K562 (cell line): ENCODE data around the gene TREH. TPM values are rescaled to one million over a fixed set of nuclear protein-coding genes. Genes with fewer than 3 reads are reported as not detected.

ENCODE experiments used
- ATF2 ChIP-seq: sonication (generic); formaldehyde crosslinking; IDR thresholded peaks from 2 replicates; pipeline ENCODE4 v1.8.1; 2022; ENCODE audit warnings: missing genetic modification reagents
- CBX1 ChIP-seq: sonication (generic); IDR thresholded peaks from 2 replicates; pipeline ENCODE4 v1.6.1; 2016; ENCODE audit warnings: antibody characterized with exemption, low read depth, mild to moderate bottlenecking
- CEBPB ChIP-seq: fragments of 450-650 bp; IDR thresholded peaks from 2 replicates; pipeline ENCODE4 v1.6.1; 2016; ENCODE audit warnings: missing genetic modification characterization, missing compliant biosample characterization
- COPS2 ChIP-seq: fragments of 450-650 bp; conservative IDR thresholded peaks from 2 replicates; pipeline ENCODE4 v1.6.1; 2016; ENCODE audit warnings: mild to moderate bottlenecking, moderate library complexity
- DNMT1 ChIP-seq: fragments of 450-650 bp; IDR thresholded peaks from 2 replicates; pipeline ENCODE4 v1.6.1; 2016; ENCODE audit warnings: antibody characterized with exemption, mild to moderate bottlenecking
- E4F1 ChIP-seq: fragments of 250-450 bp; sonication (Bioruptor Pico); IDR thresholded peaks from 2 replicates; pipeline ENCODE4 v1.5.0; 2021; ENCODE audit warnings: mild to moderate bottlenecking, borderline replicate concordance
- HLTF ChIP-seq: fragments of 450-650 bp; IDR thresholded peaks from 2 replicates; pipeline ENCODE4 v1.6.1; 2016
- HMG20A ChIP-seq: fragments of 450-650 bp; formaldehyde crosslinking; conservative IDR thresholded peaks from 2 replicates; pipeline ENCODE4 v1.4.0; 2020; ENCODE audit warnings: mild to moderate bottlenecking, mixed read lengths
- IRF9 ChIP-seq: fragments of 450-650 bp; IDR thresholded peaks from 2 replicates; pipeline ENCODE4 v1.6.1; 2016; ENCODE audit warnings: missing biosample characterization, missing genetic modification characterization
- KLF16 ChIP-seq: IDR thresholded peaks from 2 replicates; pipeline ENCODE4 v1.6.1; 2016; ENCODE audit warnings: antibody characterized with exemption
- NCOA4 ChIP-seq: fragments of 450-650 bp; IDR thresholded peaks from 2 replicates; pipeline ENCODE4 v1.6.1; 2018; ENCODE audit warnings: mild to moderate bottlenecking; ENCODE audit not compliant: partially characterized antibody
- PREB ChIP-seq: sonication (generic); formaldehyde crosslinking; IDR thresholded peaks from 2 replicates; pipeline ENCODE4 v1.8.1; 2023; ENCODE audit warnings: mild to moderate bottlenecking, missing genetic modification reagents
- SLC30A9 ChIP-seq: fragments of 250-450 bp; sonication (Bioruptor Pico); IDR thresholded peaks from 2 replicates; pipeline ENCODE4 v1.8.0; 2022; ENCODE audit warnings: mild to moderate bottlenecking, moderate library complexity
- SMAD2 ChIP-seq: fragments of 150-350 bp; IDR thresholded peaks from 2 replicates; pipeline ENCODE4 v1.6.1; 2014; ENCODE audit warnings: low read depth, mild to moderate bottlenecking, low read length
- SP1 ChIP-seq: sonication (generic); formaldehyde crosslinking; IDR thresholded peaks from 2 replicates; pipeline ENCODE4 v1.8.1; 2022; ENCODE audit warnings: mild to moderate bottlenecking, missing genetic modification reagents
- SP2 ChIP-seq: IDR thresholded peaks from 2 replicates; pipeline ENCODE4 v1.6.1; 2011; ENCODE audit warnings: mild to moderate bottlenecking, low read depth, low read length, moderate library complexity; ENCODE audit not compliant: poor library complexity, severe bottlenecking; ENCODE audit errors: extremely low read depth
- STAT5B ChIP-seq: fragments of 250-450 bp; sonication (Bioruptor Pico); IDR thresholded peaks from 2 replicates; pipeline ENCODE4 v1.8.0; 2021; ENCODE audit warnings: mild to moderate bottlenecking, inconsistent platforms
- TAF7 ChIP-seq: fragments of 450-650 bp; IDR thresholded peaks from 2 replicates; pipeline ENCODE4 v1.6.1; 2016; ENCODE audit warnings: missing genetic modification characterization, missing compliant biosample characterization
- TFAM ChIP-seq: fragments of 250-450 bp; sonication (Bioruptor Pico); conservative IDR thresholded peaks from 2 replicates; pipeline ENCODE4 v1.5.0; 2021; ENCODE audit warnings: mild to moderate bottlenecking, moderate library complexity
- ZHX1 ChIP-seq: fragments of 150-350 bp; conservative IDR thresholded peaks from 2 replicates; pipeline ENCODE4 v1.6.1; 2014; ENCODE audit warnings: low read length
- ZNF57 ChIP-seq: fragments of 450-650 bp; formaldehyde crosslinking; IDR thresholded peaks from 2 replicates; pipeline ENCODE4 v1.4.0; 2020; ENCODE audit warnings: mild to moderate bottlenecking, moderate library complexity
- ZNF77 ChIP-seq: fragments of 250-450 bp; sonication (Bioruptor Pico); IDR thresholded peaks from 2 replicates; pipeline ENCODE4 v1.5.0; 2020
- polyA plus RNA-seq, 8 experiments: library from polyadenylated mRNA; depleted of rRNA in 4 of 8; stranded (reverse) in 5 of 8; unstranded in 3 of 8; fragments of >200 nt; fragmentation: Nextera tagmentation in 2 of 8; fragmentation: Illumina TruSeq in 1 of 8; extraction: Ambion mirVana in 2 of 8; extraction: Trizol in 1 of 8; gene quantifications; 2 replicates each; pipeline versions ENCODE4 v1.2.1 to v1.2.3, GENCODE V29; 2011 to 2014; ENCODE audit warnings: inconsistent platforms in 1 of 8, missing spikeins in 1 of 8
- total RNA-seq, 7 experiments: library from RNA; depleted of rRNA in 6 of 7; stranded (reverse); fragments of >200 nt in 6 of 7; fragmentation: Illumina TruSeq in 2 of 7; extraction: Trizol in 2 of 7; gene quantifications; 2 replicates each; pipeline versions ENCODE4 v1.2.1 to v1.2.3, GENCODE V29; 2011 to 2021; ENCODE audit warnings: low replicate concordance in 1 of 7

The TREH gene
- total and polyA plus RNA-seq, 9 of the 15 experiments (the other 6 are each of a cell fraction or from before 2014, with no cell fraction given) = 0.09 to 0.20 (median 0.11) TPM; not detected in 6

GRCh38 chr11:118689852-118690552 lies 10.6 kb upstream of the TREH start (continued):
- TF ChIP-seq PREB (CRISPR knock-in tag) = no peak
- no peak for TF ChIP-seq SP2
- 0 out of 2 replicates have a peak, but pooled peaks have one; percentile 23 for TF ChIP-seq CBX1
- TF ChIP-seq CEBPB (tag) = no peak
- no peak for TF ChIP-seq E4F1
- TF ChIP-seq IRF9 (tag) = no peak
- no peak for TF ChIP-seq ZHX1
- no peak for TF ChIP-seq ATF2 (CRISPR knock-in tag)
- no peak for TF ChIP-seq COPS2
- no peak for TF ChIP-seq ZNF57 (CRISPR knock-in tag)
- no peak for TF ChIP-seq NCOA4
- TF ChIP-seq TFAM (CRISPR knock-in tag) = no peak
- no peak for TF ChIP-seq ZNF77 (CRISPR knock-in tag)
- no peak for TF ChIP-seq HMG20A (CRISPR knock-in tag)
- TF ChIP-seq TAF7 (tag) = no peak
- peak; percentile 66; the same call in 1 of the 2 replicates for TF ChIP-seq KLF16
- no peak for TF ChIP-seq SLC30A9 (CRISPR knock-in tag)
- peak; percentile 76 for TF ChIP-seq SP1 (CRISPR knock-in tag)
- no peak for TF ChIP-seq DNMT1
- no peak for TF ChIP-seq HLTF
- TF ChIP-seq STAT5B = no peak
- TF ChIP-seq SMAD2 = no peak
